ENCODE measurements around the gene WDR44.
"Not testable (repeated sequence)": the region's sequence is repeated elsewhere in the genome, so short reads cannot be mapped to it uniquely, and the experiment has no call there.

WDR44 gene

GRCh38 chrX:118480172-118480571 lies 134.3 kb downstream of the WDR44 start:
- no peak for DNase-seq (ENCODE audit: low spot score)

GRCh38 chrX:118482384-118482783 lies 136.5 kb downstream of the WDR44 start:
- not testable (repeated sequence) for DNase-seq (ENCODE audit: low spot score)

GRCh38 chrX:118484216-118484903 lies 138.5 kb downstream of the WDR44 start:
- DNase-seq (ENCODE audit: low spot score), result no peak

- not testable (repeated sequence) for DNase-seq (ENCODE audit: low spot score)
These were observed 140.8 kb downstream of the WDR44 start for GRCh38 chrX:118486693-118487092.

GRCh38 chrX:118493016-118493415 lies 147.1 kb downstream of the WDR44 start:
- no peak for DNase-seq (ENCODE audit: low spot score)

- no peak for DNase-seq (ENCODE audit: low spot score)
These were observed 147.9 kb downstream of the WDR44 start for GRCh38 chrX:118493653-118494297.

GRCh38 chrX:118495061-118495921 lies 149.4 kb downstream of the WDR44 start, which contains the start of gene DOCK11:
Gene DOCK11, plus strand, starts transcription at chrX:118495815. Its CDS starts 157 bp downstream, at chrX:118495972.
- DNase-seq (ENCODE audit: low spot score), result peak; percentile 73

- no peak for DNase-seq (ENCODE audit: low spot score)
These were observed 150.3 kb downstream of the WDR44 start for GRCh38 chrX:118495958-118496762.

GRCh38 chrX:118496763-118497079 lies 150.8 kb downstream of the WDR44 start:
- no peak for DNase-seq (ENCODE audit: low spot score)

- DNase-seq (ENCODE audit: low spot score), result no peak
These were observed 151.4 kb downstream of the WDR44 start for GRCh38 chrX:118497180-118497818.

- DNase-seq (ENCODE audit: low spot score), result no peak
These were observed 152.4 kb downstream of the WDR44 start for GRCh38 chrX:118498351-118498750.

- no peak for DNase-seq (ENCODE audit: low spot score)
These were observed 152.8 kb downstream of the WDR44 start for GRCh38 chrX:118498755-118499154.

GRCh38 chrX:118499295-118499694 lies 153.4 kb downstream of the WDR44 start:
- DNase-seq (ENCODE audit: low spot score), result no peak

Measured in AG08396 (cell line).